ENCODE results near the gene SPRN.

DNA sequence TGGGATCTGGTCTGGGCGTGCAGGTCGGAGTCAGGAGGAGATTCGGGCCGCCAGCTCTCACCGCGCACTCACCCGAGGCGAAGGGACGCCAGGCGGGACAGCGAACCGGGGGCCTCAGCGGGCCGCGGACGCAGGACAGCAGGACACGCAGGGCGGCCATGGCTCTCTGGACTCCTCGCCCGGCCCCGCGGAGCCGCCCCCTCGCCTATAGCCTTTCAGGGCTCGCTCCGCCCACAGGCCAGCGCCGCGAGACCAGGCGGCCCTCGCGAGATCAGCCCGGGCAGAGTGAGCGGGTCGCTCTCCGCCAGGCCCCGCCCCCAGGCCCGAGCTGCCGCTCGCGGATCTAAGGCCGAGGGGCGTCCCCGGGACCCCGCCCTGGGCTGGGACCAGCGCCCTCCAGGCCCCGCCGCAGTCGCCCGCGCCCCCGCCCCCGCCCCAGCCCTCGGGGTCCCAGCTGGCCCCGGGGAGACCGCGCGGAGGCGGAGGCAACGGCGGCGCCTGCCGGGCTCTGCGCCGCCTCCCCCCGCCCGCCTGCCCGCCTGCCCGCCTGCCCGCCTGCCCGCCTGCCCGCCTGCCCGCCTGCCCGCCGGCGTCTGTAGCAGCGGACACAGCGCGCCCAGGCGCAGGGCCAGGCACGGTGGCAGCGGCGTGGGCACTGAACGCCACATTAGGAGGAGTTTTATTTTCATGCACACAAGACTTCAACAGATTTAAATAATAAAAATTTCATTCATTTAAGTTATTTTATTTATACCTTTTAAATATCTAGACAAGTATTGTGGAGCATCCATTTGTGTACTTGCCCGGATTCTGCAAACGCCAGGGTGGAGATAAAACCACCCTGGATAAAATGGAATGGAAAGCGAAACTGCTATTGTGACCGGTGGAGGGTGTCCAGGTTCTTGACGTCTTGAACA is 51.0 kb downstream of the SPRN start, which contains the start of gene ECHS1:
- TF ChIP-seq POLR2AphosphoS5 (IDR thresholded peaks at IDR 0.05) (peak; percentile 61 to 70), POLR2A (IDR thresholded peaks at IDR 0.05; ENCODE audit: low read depth) (peak; percentile 26), EP300 (IDR thresholded peaks at IDR 0.05) (no peak)
- TF ChIP-seq, protein P1, sequence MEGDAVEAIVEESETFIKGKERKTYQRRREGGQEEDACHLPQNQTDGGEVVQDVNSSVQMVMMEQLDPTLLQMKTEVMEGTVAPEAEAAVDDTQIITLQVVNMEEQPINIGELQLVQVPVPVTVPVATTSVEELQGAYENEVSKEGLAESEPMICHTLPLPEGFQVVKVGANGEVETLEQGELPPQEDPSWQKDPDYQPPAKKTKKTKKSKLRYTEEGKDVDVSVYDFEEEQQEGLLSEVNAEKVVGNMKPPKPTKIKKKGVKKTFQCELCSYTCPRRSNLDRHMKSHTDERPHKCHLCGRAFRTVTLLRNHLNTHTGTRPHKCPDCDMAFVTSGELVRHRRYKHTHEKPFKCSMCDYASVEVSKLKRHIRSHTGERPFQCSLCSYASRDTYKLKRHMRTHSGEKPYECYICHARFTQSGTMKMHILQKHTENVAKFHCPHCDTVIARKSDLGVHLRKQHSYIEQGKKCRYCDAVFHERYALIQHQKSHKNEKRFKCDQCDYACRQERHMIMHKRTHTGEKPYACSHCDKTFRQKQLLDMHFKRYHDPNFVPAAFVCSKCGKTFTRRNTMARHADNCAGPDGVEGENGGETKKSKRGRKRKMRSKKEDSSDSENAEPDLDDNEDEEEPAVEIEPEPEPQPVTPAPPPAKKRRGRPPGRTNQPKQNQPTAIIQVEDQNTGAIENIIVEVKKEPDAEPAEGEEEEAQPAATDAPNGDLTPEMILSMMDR (IDR thresholded peaks at IDR 0.05), result no peak
